Astrocyte of the cerebellum (primary cell): ENCODE results near the gene TMEM40.

ENCODE experiments used
- DNase-seq: peaks from one replicate; pipeline ENCODE4 v3.0.0-alpha.2; 2011; ENCODE audit warnings: low read depth
- H3K4me3 ChIP-seq: 2 replicates; pipeline ENCODE4 v1.5.1; 2011; ENCODE audit warnings: mild to moderate bottlenecking, low read depth, low read length, moderate library complexity
- CTCF ChIP-seq: IDR thresholded peaks from 2 replicates; pipeline ENCODE4 v1.5.1; 2012; ENCODE audit warnings: low read length, low read depth, moderate library complexity, mild to moderate bottlenecking; ENCODE audit errors: missing control alignments
- in situ Hi-C: cut with HindIII; loops from 2 replicates; pipeline ENCODE4 v1.10.0; 2017; ENCODE audit warnings: low sequenced_read_pairs

The TMEM40 gene

GRCh38 chr3:12773710-12774086 lies 14.6 kb upstream of the TMEM40 start:
- no peak overlapping the region for H3K4me3 ChIP-seq
- TF ChIP-seq CTCF = no peak
- in situ Hi-C loops = no loop called here
- DNase-seq = no peak

- in situ Hi-C loops = no loop called here
- no peak overlapping the region for H3K4me3 ChIP-seq
- no peak for DNase-seq
- TF ChIP-seq CTCF = no peak
Measured at GRCh38 chr3:12773030-12773709, 14.1 kb upstream of the TMEM40 start.

- no peak for DNase-seq
- no peak overlapping the region for H3K4me3 ChIP-seq
- TF ChIP-seq CTCF = no peak
- in situ Hi-C loops = no loop called here
Measured at GRCh38 chr3:12772462-12772861, 13.4 kb upstream of the TMEM40 start.

DNA sequence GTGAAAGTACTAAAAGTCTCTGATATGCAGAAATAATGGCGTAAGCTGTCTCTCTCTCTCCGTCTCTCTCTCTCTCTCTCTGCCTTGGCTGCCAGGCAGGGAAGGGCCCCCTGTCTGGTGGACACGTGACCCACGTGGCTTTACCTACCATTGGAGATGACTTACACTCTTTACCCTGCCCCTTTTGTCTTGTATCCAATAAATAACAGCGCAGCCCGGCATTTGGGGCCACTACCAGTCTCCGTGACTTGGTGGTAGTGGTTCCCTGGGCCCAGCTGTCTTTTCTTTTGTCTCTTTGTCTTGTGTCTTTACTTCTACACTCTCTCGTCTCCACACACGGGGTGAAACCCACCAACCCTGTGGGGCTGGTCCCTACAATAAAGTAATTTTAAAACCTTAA lies 12.2 kb upstream of the TMEM40 start:
- in situ Hi-C loops = no loop called here
- TF ChIP-seq CTCF = no peak
- no peak for DNase-seq
- H3K4me3 ChIP-seq = no peak overlapping the region

- in situ Hi-C loops = no loop called here
- no peak for TF ChIP-seq CTCF
- DNase-seq = no peak
- no peak overlapping the region for H3K4me3 ChIP-seq
Measured at GRCh38 chr3:12769761-12770160, 10.7 kb upstream of the TMEM40 start.

DNA sequence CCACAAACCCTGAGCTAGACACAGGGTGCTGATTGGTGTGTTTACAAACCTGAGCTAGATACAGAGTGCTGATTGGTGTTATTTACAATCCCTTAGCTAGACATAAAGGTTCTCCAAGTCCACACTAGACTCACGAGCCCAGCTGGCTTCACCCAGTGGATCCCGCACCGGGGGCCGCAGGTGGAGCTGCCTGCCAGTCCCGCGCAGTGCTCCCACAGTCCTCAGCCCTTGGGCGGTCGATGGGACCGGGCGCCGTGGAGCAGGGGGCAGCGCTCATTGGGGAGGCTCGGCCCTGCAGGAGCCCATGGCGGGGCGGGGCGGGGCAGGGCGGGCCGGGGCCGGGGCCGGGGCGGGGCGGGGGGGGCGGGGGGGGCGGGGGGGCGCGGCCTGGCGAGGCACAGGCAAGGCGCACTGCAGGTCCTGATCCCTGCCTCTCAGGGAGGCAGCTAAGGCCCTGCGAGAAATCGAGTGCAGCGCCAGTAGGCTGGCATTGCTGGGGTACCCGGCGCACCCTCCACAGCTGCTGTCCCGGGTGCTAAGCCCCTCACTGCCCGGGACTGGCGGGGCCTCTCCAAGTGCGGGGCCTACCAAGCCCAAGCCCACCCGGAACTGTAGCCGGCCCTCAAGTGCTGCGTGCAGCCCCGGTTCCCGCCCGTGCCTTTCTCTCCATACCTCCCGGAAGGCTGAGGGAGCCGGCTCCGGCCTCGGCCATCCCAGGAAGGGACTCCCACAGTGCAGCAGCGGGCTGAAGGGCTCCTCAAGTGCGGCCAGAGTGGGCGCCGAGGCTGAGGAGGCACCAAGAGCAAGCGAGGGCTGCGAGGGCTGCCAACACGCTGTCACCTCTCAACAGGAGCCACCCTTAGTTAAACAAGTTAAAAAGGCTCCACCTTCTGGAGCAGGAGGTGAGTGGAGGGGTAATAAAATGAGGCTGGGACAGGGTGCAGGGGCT lies 9.8 kb upstream of the TMEM40 start:
- TF ChIP-seq CTCF = no peak
- in situ Hi-C loops = no loop called here
- no peak for DNase-seq
- no peak overlapping the region for H3K4me3 ChIP-seq
